Epidermal melanocyte (primary cell): Measurements from ENCODE around the gene DHCR24.

Source experiments
- DNase-seq: peaks from one replicate; pipeline ENCODE4 v3.0.0; 2011; ENCODE audit warnings: low spot score; ENCODE audit not compliant: insufficient read length

The DHCR24 gene

DNA sequence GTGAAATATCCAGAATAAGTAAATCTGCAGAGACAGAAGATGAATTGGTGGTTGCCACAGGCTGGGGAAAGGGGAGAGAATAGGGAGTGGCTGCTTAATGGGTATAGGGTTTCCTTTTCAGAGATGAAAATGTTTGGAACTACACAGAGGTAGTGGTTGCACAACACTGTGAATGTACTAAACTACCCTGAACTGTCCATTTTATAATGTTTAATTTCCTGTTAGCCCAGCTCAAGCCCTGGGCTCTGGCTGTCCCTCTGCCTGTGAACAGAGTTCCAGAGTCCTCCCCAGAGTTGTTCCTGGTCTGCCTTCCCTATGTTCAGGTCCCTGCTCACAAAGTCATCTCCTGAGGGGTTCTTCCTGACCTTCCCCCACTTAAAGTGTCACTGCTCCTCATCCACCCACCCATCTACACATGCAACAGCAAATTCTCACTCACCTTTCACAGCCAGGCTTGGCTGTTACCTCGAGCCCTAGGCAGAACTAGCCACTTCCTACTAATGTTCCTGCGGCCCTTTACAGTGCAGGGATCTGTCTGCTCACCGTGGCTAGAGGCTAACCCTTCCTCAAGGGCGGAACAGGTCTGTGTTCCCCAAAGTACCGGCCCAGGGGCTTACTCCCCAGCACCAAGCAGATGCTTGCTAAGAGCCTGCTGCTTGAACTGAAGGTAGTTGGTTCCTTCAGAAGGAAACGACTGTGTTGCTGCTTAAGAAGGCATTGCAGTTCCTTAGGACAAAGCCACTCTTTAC is 22.4 kb downstream of the DHCR24 start:
- no peak for DNase-seq

- DNase-seq = no peak
Observed at GRCh38 chr1:54863267-54863665, 23.7 kb downstream of the DHCR24 start.

GRCh38 chr1:54861070-54861761 is 25.8 kb downstream of the DHCR24 start:
- no peak for DNase-seq

- DNase-seq = no peak
Observed at GRCh38 chr1:54859700-54860391, 27.1 kb downstream of the DHCR24 start.

GRCh38 chr1:54857746-54858561 is 29.0 kb downstream of the DHCR24 start:
- no peak for DNase-seq

DNA sequence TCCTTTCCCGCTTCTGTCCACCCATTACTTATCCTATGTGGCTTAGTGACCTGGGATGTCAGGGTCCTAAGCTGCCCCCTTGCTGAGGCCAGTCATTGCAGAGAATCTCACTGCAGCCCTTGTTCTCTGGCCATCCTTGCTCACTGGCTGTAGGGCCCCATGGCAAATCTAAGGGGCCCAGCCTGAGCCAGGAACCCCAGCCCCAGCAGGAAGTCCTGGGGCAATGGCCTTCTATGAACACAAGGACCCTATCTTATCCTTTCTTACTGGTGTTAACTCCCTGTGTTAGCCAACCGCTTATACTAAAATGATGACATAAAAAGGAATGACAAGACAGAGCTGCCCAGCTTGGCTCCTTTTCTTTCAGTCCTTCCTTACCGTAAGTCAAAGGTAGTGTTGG is 29.9 kb downstream of the DHCR24 start:
- DNase-seq = no peak

DNA sequence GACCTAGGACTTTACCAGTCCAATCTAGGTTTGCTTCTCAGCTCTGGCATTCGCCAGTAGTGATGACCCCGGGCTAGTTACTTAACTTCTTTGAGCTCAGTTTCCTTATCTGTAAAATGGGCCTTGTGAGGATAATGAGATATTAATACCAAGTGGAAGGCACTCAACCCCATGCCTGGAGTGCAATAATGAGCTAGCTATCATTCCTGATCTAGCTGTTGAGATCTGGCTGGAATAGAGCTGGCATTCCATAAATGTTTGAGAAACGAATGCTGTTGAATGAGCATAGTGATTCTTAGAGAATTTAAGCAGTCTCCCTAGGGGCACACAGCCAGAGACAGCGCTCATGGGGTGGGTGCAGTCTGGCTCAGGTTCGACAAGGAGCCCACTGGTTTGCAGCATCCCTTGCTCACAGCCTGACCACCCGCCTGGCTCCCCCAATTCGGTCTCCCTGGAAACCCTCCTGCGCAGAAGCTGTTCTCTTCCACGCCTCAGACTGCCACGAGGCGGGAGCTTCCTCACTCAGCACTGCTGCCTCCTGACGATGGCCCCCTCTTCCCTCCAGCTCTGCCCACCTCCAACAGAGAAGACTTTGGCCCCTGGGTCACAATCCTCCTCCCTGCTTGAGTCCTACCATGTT is 32.5 kb downstream of the DHCR24 start:
- no peak for DNase-seq

- no peak for DNase-seq
Observed at GRCh38 chr1:54853793-54854370, 33.1 kb downstream of the DHCR24 start.

DNA sequence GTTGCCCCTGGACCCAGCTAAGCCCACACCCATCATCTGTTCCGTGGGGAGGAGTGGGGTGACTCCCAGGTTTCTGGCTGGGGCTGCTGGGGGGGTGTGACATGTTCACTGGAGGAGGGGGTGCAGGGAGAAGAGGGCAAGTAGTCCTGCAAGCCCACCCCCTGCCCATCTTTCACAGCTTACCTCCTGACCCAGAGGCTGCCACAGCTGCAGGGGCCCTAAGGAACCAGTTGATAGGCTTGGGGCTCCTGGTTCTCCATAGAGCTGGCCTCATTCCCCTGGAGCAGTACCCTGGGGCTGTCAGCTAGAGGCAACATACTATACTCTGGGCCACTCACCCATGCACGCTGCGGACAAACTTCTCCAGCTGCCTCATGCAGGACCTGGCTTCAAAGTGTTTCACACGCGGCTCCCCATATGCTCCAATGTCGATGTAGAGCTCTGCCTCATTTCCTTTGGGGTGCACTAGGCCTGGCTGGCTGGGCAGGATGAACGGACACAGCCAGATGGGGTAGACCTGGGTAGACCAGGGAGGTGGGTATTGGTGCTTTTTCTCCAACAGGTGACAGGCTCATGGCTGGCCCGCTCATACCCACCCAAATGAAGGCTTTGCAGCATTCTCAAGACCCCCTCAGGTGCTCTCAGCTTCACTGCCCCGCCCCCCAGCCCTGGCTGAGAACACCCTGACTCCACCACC is 33.8 kb downstream of the DHCR24 start:
- DNase-seq = no peak

DNA sequence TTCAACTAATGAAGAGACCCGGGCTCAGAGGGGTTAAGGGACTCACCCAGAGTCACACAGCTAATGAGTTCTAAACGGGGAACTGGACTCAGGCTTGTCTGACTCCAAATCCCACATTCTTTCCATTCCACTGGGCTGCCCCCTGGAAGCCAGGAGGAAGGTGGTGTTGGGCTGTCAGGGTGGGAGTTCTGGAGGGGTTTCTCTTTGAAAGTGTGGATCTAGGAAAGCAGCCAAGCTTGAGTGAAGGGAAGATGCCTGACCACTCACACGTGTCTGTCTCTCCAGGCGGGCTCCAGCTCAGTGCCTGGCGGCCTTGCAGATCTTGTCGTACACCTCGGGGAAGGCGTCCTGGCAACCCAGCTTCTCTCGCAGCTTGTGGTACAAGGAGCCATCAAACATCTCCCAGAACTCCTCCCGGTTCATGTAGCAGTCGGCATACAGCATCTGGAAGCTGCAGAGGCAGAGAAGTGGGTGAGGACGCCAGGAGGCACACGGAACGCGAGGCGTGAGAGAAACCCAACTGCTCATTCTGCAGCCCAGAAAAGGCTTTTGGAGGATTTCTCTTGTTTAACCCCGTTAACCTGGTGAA is 35.0 kb downstream of the DHCR24 start:
- no peak for DNase-seq

- no peak for DNase-seq
Observed at GRCh38 chr1:54851406-54851805, 35.6 kb downstream of the DHCR24 start.

DNA sequence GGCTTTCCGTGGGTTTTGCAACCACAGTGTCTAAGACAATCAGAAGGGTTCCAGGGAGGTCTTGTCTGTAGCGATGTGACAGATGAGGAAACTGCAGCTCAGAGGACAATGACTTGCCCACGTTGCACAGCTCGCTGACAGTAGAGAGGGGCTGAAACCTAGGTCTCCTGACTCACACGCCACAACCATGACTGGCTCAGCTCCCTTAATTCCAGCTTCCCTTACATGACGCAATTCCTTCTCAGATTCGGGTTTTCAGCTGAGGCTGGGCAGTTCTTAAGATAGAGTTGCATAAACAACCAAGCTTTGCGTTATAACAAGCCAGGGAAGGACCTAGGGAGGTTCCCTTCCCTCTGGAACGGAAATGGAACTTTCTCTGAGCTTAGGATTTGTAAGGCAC is 36.3 kb downstream of the DHCR24 start:
- DNase-seq = no peak

GRCh38 chr1:54850069-54850730 is 36.8 kb downstream of the DHCR24 start:
- DNase-seq = no peak

DNA sequence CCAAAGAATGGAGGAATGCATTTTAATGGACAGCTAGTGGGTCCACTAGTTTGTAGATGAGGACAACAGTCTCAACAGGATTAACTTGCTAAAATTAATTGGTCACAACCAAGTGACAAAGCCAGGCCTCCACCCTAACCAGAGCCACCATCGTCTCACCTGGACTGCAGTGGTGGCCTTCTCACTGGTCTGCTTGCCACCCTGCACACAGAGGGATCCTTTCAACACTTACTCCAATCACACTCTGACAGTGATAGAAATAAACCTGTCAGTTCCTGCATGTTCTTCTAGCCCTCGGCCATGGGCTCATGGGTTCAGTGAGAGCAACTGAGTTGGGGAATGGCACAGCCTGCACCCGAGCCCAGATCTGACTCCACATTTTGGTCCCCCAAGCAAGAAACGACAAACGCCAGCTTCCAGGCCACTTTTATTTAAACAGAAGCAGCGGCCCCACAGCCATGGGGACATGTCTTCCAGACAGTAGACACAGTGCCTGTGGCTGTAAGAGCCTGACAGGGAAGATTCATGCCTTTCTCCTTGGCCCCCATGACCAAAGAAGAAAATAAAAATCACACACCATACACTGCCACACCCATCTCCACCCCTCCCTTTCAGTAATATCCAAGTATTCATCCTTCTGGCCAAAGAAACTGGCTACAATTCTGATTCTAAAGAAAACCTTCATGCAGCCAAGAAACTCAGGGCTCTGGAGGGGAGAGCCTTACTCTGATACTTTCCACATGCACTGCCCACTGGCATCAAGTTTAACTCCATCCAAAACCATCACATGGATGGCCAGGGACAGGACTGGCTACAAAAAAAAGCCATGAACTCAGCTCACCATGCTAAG is 37.6 kb downstream of the DHCR24 start:
- DNase-seq = no peak

DNA sequence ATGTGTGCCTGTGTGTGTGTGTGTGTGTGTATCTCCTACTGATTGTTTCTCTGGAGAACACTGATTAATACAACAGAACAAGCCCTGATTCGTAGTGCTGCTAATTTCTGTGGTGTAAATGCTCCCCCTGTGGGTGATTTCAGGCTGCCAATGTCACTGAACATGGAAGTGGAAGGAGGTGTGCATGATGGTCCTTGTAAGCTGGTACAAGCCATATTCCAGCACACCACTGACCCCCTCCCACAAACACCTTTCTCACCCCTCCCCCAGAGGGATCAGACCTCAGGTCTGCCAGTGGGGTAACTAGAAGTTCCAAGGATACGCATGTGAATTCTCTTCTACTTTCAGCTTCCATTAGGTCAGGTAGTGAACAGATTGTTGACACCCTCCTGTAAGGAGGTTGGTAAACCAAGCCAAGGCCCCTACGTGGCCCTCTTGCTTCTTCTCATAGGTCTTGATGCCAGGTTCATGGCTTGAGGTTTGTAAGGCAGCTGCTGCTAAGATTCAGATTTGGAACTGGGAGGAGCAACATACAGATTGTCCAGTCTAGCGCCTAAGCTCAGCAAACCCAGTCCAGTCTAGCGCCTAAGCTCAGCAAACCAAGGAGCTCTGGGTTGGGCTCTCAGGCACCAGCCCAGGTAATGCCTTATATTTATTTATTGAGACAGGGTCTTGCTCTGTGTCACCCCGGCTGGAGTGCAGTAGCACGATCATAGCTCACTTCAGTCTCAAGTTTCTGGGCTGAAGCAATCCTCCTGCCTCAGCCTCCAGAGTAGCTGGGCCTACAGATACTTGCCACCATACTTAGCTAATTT is 38.7 kb downstream of the DHCR24 start:
- no peak for DNase-seq

- DNase-seq = no peak
Observed at GRCh38 chr1:54846716-54847284, 40.2 kb downstream of the DHCR24 start.

- no peak for DNase-seq
Observed at GRCh38 chr1:54846301-54846700, 40.7 kb downstream of the DHCR24 start.
